Testis (tissue), 3 donors: ENCODE measurements around the gene MAPKAPK3. TPM values are rescaled to one million over a fixed set of nuclear protein-coding genes. Genes with fewer than 3 reads are reported as not detected.
"Not testable (repeated sequence)": the region's sequence is repeated elsewhere in the genome, so short reads cannot be mapped to it uniquely, and the experiment has no call there.

Experiments used
- DNase-seq: peaks from one replicate; pipeline ENCODE4 v3.0.0-alpha.2; 2019
- H3K27ac ChIP-seq, 2 donors: fragments of 200-600 bp; sonication (generic); one replicate each; pipeline ENCODE4 v1.5.1; 2019
- H3K27me3 ChIP-seq: fragments of 200-600 bp; sonication (generic); one replicate; pipeline ENCODE4 v1.5.1; 2019
- H3K36me3 ChIP-seq: fragments of 200-600 bp; sonication (generic); one replicate; pipeline ENCODE4 v1.5.1; 2017; ENCODE audit warnings: low read depth; ENCODE audit errors: missing control alignments
- H3K4me1 ChIP-seq: fragments of 200-600 bp; sonication (generic); one replicate; pipeline ENCODE4 v1.5.1; 2019
- H3K4me3 ChIP-seq, 2 donors: fragments of 200-600 bp; sonication (generic); one replicate each; pipeline ENCODE4 v1.5.1; 2017 to 2019
- H3K9me3 ChIP-seq: fragments of 200-600 bp; sonication (generic); one replicate; pipeline ENCODE4 v1.5.1; 2017
- CTCF ChIP-seq, 3 experiments: fragments of 450-650 bp in 2 of 3; fragments of 200-600 bp in 1 of 3; sonication (generic) in 1 of 3; IDR thresholded peaks; one replicate each; pipeline ENCODE4 v1.5.1; 2016 to 2019; ENCODE audit warnings: antibody characterized with exemption in 3 of 3, mild to moderate bottlenecking in 2 of 3, moderate library complexity in 1 of 3
- POLR2A ChIP-seq: fragments of 450-650 bp; IDR thresholded peaks from one replicate; pipeline ENCODE4 v1.6.1; 2017; ENCODE audit warnings: antibody characterized with exemption, mild to moderate bottlenecking, moderate library complexity
- WGBS, 2 donors: methylation state at CpG; one replicate each; pipeline ENCODE4 v1.1.5; 2018; 5-methylcytosine and 5-hydroxymethylcytosine counted together
- intact Hi-C: fragments of 100-400 bp; cut with DNase I; formaldehyde crosslinking; loops from one replicate; pipeline ENCODE4 v1.15.1; 2023; ENCODE audit warnings: low total_unique reads
- polyA plus RNA-seq: library from polyadenylated mRNA; stranded (reverse); fragments of 350-450 nt; fragmentation: Illumina TruSeq; extraction: RNeasy Lipid Tissue Mini Kit (QIAGEN cat#74804); gene quantifications from one replicate; pipeline ENCODE4 v1.2.3, GENCODE V29; 2014; ENCODE audit warnings: low read depth, low replicate concordance; ENCODE audit not compliant: insufficient read depth
- total RNA-seq, 2 donors: library from RNA; depleted of rRNA; stranded (reverse); fragments of >200 nt; gene quantifications; one replicate each; pipeline ENCODE4 v1.2.3, GENCODE V29; 2016

MAPKAPK3 gene
- total and polyA plus RNA-seq, 3 donors from 2014 or later: 19.1 to 27.1 (median 21.4) TPM

- DNase-seq: no peak
- Histone ChIP-seq H3K9me3 (no peaks in the 10 kb centered on the region), H3K27me3 (no peaks in the 10 kb centered on the region), H3K36me3 (no peaks in the 10 kb centered on the region), H3K27ac (no peak overlapping the region), H3K4me1 (no peaks in the 10 kb centered on the region), H3K4me3 (no peak overlapping the region)
- intact Hi-C loops: no loop called here
- TF ChIP-seq POLR2A: no peak
- WGBS, 2 donors: 33 to 39% methylated on average over 2 of the region's 2 CpGs
These were observed 45.5 kb downstream of the MAPKAPK3 start for GRCh38 chr3:50662408-50662807.

- TF ChIP-seq POLR2A (no peak), CTCF (IDR thresholded peaks at IDR 0.05) (no peak)
- no peak overlapping the region for H3K27ac ChIP-seq
- H3K4me3 ChIP-seq: no peak overlapping the region
- H3K36me3 ChIP-seq: no peaks in the 10 kb centered on the region
- intact Hi-C loops: no loop called here
- DNase-seq: no peak
- no peaks in the 10 kb centered on the region for H3K27me3 ChIP-seq
- no peaks in the 10 kb centered on the region for H3K9me3 ChIP-seq
- 79 to 85% methylated on average over 5 of the region's 5 CpGs for WGBS, 2 donors
- no peaks in the 10 kb centered on the region for H3K4me1 ChIP-seq
These were observed 48.3 kb downstream of the MAPKAPK3 start for GRCh38 chr3:50665081-50665840.

- DNase-seq, H3K27me3 ChIP-seq, H3K36me3 ChIP-seq, H3K4me3 ChIP-seq, H3K9me3 ChIP-seq, H3K27ac ChIP-seq, H3K4me1 ChIP-seq, intact Hi-C loops: not testable (repeated sequence)
- WGBS, 2 donors: 77 to 86% methylated on average over 9 of the region's 9 CpGs
These were observed 48.8 kb downstream of the MAPKAPK3 start for GRCh38 chr3:50665841-50666115.

GRCh38 chr3:50666837-50667236 lies 49.9 kb downstream of the MAPKAPK3 start:
- no peak overlapping the region for H3K4me3 ChIP-seq
- no peak for DNase-seq
- intact Hi-C loops: no loop called here
- no peak overlapping the region for H3K27ac ChIP-seq
- H3K4me1 ChIP-seq: no peaks in the 10 kb centered on the region
- TF ChIP-seq POLR2A: no peak
- no peak for TF ChIP-seq CTCF (IDR thresholded peaks at IDR 0.05)
- H3K9me3 ChIP-seq: no peaks in the 10 kb centered on the region
- H3K27me3 ChIP-seq: no peaks in the 10 kb centered on the region
- no peaks in the 10 kb centered on the region for H3K36me3 ChIP-seq
- WGBS, 2 donors: 20 to 39% methylated on average over 1 of the region's 1 CpG

- Histone ChIP-seq H3K4me1 (no peaks in the 10 kb centered on the region), H3K27me3 (no peaks in the 10 kb centered on the region), H3K36me3 (no peaks in the 10 kb centered on the region), H3K27ac (no peak overlapping the region), H3K9me3 (no peaks in the 10 kb centered on the region), H3K4me3 (no peak overlapping the region)
- intact Hi-C loops: no loop called here
- TF ChIP-seq POLR2A (no peak), CTCF (IDR thresholded peaks at IDR 0.05) (no peak)
- 75 to 93% methylated on average over 4 of the region's 4 CpGs for WGBS, 2 donors
- no peak for DNase-seq
These were observed 54.4 kb downstream of the MAPKAPK3 start for GRCh38 chr3:50671331-50671730.

GRCh38 chr3:50672656-50673055 lies 55.7 kb downstream of the MAPKAPK3 start:
- H3K9me3 ChIP-seq: no peaks in the 10 kb centered on the region
- 83 to 89% methylated on average over 3 of the region's 3 CpGs for WGBS, 2 donors
- no peak overlapping the region for H3K27ac ChIP-seq
- no peaks in the 10 kb centered on the region for H3K4me1 ChIP-seq
- DNase-seq: no peak
- intact Hi-C loops: no loop called here
- no peaks in the 10 kb centered on the region for H3K27me3 ChIP-seq
- no peaks in the 10 kb centered on the region for H3K36me3 ChIP-seq
- H3K4me3 ChIP-seq: no peak overlapping the region
- TF ChIP-seq CTCF (IDR thresholded peaks at IDR 0.05) (no peak), POLR2A (no peak)
